IPS-NIHi11 (cell line): ENCODE data around the gene MEGF11.
"Not testable (repeated sequence)": the region's sequence is repeated elsewhere in the genome, so short reads cannot be mapped to it uniquely, and the experiment has no call there.

Experiments used
- DNase-seq: peaks from one replicate; pipeline ENCODE4 v3.0.0; 2012; ENCODE audit warnings: mixed read lengths, low spot score

MEGF11 gene

GRCh38 chr15:65887565-65887964 lies 366.0 kb downstream of the MEGF11 start:
- DNase-seq, result no peak

GRCh38 chr15:65885668-65886218 lies 367.8 kb downstream of the MEGF11 start:
- DNase-seq, result no peak

DNA sequence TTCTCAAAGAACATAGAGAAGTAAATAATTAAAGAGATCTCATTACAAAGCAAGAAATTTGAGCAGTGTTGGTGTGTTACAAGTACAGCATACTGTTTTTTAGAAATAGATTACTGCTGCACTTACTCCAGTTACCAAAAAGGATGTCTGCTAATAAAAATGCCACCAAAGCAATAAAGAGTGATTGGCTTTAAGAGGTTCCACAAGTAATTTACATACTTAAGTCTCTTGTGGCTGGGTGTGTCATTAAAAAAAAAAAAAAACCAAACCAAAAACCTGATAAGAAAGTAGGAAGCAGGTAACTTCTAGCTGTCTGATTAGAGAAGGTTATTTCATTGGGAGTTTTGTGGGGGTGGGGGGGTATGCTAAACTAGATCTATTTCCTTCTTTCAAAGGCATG lies 369.0 kb downstream of the MEGF11 start:
- DNase-seq, result no peak

- no peak for DNase-seq
Observed at GRCh38 chr15:65883571-65883970, 370.0 kb downstream of the MEGF11 start.

DNA sequence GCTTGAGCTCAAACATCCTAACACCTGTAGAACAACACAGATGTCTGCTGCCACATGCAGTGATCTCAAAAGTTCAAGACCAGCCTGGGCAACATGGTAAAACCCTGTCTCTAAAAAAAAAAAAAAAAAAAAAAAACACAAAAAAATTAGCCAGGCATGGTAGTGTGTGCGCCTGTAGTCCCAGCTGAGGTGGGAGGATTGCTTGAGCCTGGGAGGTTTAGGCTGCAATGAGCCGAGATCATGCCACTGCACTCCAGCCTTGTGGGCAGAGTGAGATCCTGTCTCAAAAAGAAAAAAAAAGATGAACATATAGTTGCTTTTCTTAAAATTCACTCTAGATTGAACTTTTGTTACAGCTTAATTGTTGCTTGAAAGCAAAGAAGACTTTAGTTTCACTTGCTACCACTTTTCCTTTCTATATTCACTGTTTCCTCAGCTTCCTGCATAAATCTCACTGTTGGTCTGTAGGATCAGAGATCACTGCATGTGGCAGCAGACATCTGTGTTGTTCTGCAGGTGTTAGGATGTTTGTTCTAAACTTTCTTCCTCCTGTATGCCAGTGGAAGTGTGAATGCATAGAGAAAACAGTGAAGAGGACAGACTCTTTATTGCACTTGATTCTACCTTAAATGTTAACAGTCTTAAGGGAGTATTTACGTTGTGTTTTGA lies 371.6 kb downstream of the MEGF11 start:
- no peak for DNase-seq

DNA sequence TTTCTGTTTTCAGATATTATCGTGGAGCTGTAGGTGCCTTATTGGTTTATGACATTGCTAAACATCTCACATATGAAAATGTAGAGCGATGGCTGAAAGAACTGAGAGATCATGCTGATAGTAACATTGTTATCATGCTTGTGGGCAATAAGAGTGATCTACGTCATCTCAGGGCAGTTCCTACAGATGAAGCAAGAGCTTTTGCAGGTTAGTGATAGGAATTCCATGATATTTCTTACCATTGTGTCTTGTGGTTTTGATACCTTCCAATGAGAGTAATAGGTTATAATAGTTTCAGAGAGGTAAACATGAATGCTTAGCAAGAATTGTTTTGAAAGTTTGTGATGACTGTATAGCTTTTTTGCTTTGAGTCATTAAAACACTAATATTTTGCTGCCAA lies 375.8 kb downstream of the MEGF11 start:
- DNase-seq, result no peak

DNA sequence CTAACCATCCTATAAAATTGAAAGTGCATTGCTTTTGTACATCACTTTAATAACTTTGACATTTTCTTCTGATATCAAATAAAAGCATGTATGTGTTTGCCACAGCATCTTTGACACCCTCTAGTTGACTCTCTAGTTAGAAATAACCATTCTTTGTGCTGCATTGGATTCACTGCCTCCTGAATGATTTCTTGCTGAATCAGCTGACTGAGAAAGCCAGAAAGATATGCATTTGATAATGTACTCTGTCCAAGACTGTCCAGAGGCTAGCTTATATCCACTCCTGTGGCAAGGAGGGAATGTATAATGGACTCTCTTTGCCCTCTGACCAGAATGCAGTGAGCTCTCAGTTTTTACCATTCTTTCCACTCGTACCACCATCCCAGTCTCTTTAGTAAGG lies 378.1 kb downstream of the MEGF11 start:
- no peak for DNase-seq

GRCh38 chr15:65873256-65873655 lies 380.3 kb downstream of the MEGF11 start:
- DNase-seq, result no peak

DNA sequence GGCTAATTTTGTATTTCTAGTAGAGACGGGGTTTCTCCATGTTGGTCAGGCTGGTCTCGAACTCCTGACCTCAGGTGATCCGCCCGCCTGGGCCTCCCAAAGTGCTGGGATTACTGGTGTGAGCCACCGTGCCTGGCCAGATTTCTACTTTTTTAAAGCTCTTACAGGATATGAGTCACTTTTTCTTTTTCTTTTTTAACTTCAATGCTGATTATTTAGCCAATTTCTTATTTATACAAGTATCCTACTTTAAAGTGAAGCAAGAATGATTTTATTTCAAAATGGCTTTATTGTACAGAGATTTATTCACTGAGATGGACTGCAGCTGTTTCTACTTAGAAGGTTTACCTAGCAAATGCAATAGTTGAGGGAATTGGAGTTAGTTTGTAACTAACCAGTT lies 381.0 kb downstream of the MEGF11 start:
- not testable (repeated sequence) for DNase-seq

- DNase-seq, result not testable (repeated sequence)
Observed at GRCh38 chr15:65871886-65872285, 381.7 kb downstream of the MEGF11 start.

GRCh38 chr15:65870889-65871533 lies 382.5 kb downstream of the MEGF11 start:
- DNase-seq, result peak; percentile 11

DNA sequence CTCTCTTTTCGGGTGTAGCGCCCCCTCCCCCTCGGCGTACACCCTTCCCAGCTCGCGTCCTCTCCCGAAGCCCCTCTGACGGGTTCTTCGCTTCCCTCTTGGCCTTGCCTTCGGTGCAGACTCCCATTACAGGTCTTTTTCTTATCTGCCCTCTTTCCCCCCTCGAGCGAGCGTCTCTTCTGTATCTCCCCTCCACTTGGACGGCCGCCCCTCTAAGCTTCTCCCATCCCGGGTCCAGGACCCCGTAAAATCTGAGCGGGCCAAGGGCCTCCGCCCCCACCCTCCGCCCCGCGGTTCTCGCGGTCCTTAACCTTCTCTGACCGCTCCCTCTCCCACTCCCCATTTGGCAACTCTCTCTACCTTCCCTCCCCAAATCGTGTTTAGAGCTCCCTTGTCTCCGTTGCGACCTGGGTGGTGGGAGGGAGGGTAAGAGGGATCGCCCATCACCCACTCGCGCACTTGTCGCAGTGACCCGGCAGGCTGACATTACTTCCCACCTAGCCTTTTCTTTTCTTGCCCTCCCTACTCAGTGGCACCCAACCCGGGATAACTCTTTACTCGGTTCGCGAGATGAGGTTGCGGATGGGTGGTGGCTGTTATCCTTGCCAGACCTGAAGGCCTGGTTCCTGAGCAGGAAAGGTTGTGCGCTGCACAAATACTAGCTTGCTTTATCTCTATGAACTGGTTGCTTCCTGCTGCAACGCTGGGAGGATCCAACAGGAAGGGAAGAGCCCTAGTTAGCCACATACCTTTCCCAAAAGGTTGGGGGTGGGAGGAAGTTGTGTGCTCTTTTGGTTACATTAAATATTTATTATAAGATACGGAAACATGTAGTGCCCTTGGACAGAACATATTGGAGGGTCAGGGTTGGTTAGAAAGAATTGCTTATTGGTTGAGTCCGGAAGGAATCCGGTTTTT lies 383.3 kb downstream of the MEGF11 start:
- peak; percentile 47 for DNase-seq

- peak; percentile 95 for DNase-seq
Observed at GRCh38 chr15:65869126-65869953, 384.2 kb downstream of the MEGF11 start, which contains the start of gene RAB11A. Gene RAB11A, plus strand, starts transcription at chr15:65869491. Its CDS starts 95 bp downstream, at chr15:65869586.

DNA sequence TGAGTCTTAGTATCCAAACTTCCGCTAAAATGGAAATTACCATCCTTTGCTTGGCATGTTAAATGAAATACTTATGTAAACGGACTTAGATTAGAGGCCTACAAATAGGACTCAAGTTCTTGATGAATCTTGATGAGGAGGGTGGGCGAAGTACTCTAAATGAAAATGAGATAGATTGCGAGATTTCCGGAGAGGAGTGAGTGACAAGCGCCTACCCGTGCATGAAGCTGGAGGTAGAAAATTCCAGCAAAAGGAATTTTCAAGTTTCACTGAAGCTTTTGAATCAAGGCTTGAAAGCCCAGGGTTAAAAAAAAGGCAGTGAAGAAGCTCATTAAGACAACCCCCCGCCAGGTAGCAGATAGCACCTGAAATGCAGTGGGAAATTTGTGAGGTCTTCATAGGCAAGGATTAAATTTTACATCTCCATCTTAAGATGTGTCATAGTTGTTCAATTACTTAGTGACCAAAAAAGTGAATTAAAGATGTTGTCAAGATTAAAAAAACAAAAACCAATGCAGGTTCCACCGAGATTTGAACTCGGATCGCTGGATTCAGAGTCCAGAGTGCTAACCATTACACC lies 384.9 kb downstream of the MEGF11 start:
- DNase-seq, result no peak

DNA sequence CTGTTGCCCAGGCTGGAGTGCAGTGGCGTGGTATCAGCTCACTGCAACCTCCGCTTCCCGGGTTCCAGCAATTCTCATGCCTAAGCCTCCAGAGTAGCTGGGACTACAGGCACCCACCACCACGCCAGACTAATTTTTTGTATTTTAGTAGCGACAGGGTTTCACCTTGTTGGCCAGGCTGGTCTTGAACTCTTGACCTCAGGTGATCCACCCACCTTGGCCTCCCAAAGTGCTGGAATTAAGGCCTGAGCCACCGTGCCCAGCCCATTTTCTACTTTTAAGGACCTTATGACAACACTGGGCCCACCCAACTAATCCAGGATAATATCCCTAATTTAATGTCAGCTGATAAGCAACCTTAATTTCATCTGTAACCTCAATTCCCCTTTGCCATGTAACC lies 385.6 kb downstream of the MEGF11 start:
- DNase-seq, result not testable (repeated sequence)

DNA sequence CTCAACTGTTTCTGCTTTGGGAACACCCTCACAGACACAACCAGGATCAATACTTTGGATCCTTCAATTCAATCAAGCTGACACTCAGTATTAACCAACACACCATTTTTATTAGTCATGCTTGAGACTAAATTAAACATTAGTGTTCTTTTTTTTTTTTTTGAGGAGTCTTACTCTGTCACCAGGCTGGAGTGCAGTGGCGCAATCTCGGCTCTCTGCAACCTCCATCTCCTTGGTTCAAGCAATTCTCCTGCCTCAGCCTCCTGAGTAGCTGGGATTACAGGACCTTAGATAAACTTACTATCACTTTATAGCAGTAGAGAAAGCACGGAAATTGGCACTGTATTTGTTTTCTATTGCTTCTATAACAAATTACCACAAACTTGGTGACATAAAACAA lies 386.3 kb downstream of the MEGF11 start:
- DNase-seq, result no peak

- no peak for DNase-seq
Observed at GRCh38 chr15:65863106-65863505, 390.4 kb downstream of the MEGF11 start.

DNA sequence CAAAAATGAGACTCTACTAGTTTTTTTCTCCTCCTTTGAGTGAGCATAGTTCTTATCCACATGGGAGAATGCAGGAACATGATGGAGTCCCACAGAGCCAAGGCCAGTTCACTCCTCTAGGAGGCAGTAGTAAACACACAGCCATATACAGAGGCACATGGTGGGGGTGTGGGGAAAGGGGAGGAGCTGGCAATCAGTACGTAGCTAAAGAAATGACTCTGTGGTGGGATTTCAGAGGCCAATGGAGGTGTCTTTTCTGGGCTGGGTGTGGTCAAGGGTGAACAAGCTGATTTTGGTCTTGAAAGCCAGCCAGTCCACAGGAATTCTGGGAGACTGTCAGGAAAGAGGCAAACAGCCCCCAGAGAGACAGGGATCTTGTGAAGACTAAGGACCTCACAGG lies 390.9 kb downstream of the MEGF11 start:
- DNase-seq, result peak; percentile 77

- DNase-seq, result no peak
Observed at GRCh38 chr15:65857718-65858402, 395.7 kb downstream of the MEGF11 start.

GRCh38 chr15:65856821-65857455 lies 396.6 kb downstream of the MEGF11 start:
- peak; percentile 64 for DNase-seq
